K562 (cell line): ENCODE measurements around the gene BMAL1. TPM values are rescaled to one million over a fixed set of nuclear protein-coding genes. Genes with fewer than 3 reads are reported as not detected.

Experiments used
- ATAC-seq: fragments of 200-7000 bp; cut with Tn5 transposase; 3 replicates; pipeline ENCODE4 v1.9.1; 2020; ENCODE audit warnings: moderate library complexity
- BruUV-seq: library from RNA; stranded (reverse); fragments of 400-500 nt; replicated peaks from 2 replicates; lab custom pipeline; 2021; lab: Mats Ljungman, UMichigan
- CTCF ChIA-PET: fragments of 300-600 bp; formaldehyde crosslinking; extraction: SDS; loops from one replicate; lab custom pipeline; 2021; ENCODE audit warnings: low intra/inter-chr PET ratio; lab: Yijun Ruan, JAX
- POLR2A ChIA-PET: fragments of 300-600, 350-650 bp; sonication (Branson Sonifier 250); formaldehyde crosslinking; extraction: SDS; loops from one replicate; lab custom pipeline; 2021; ENCODE audit warnings: antibody characterized with exemption, inconsistent platforms; lab: Yijun Ruan, JAX
- DNase-seq, 4 experiments: peaks; one replicate each; pipeline versions ENCODE4 v3.0.0 to v3.0.0-alpha.2; 2011 to 2018; ENCODE audit warnings: low spot score in 3 of 4, mixed read lengths in 3 of 4; ENCODE audit errors: extremely low read depth in 1 of 4
- FAIRE-seq: peaks from 2 replicates; lab custom pipeline; 2011; peaks lifted over from hg19 to GRCh38; lab: Jason Lieb, UNC
- H2AFZ ChIP-seq: 2 replicates; pipeline ENCODE4 v1.6.0; 2011; ENCODE audit warnings: low read depth, low read length, control low read depth, inconsistent platforms
- H3K27ac ChIP-seq: fragments of 200-600 bp; 3 replicates; pipeline ENCODE4 v1.8.0; 2011; ENCODE audit warnings: low read depth, mild to moderate bottlenecking, control low read depth, inconsistent platforms, low read length, moderate library complexity, mixed read lengths; ENCODE audit errors: extremely low read depth
- H3K27me3 ChIP-seq, 2 experiments: fragments of 300-600 bp in 1 of 2; 2 replicates in 1 of 2; 3 replicates in 1 of 2; pipeline versions ENCODE4 v1.6.0 to v1.8.0; 2011; ENCODE audit warnings: inconsistent platforms in 2 of 2, low read length in 2 of 2, mild to moderate bottlenecking in 1 of 2, mixed read lengths in 1 of 2, moderate library complexity in 1 of 2; ENCODE audit not compliant: control insufficient read depth in 2 of 2, insufficient read depth in 2 of 2
- H3K36me3 ChIP-seq: fragments of 300-600 bp; 3 replicates; pipeline ENCODE4 v1.8.0; 2011; ENCODE audit warnings: mild to moderate bottlenecking, low read length, inconsistent platforms; ENCODE audit not compliant: control insufficient read depth, insufficient read depth
- H3K4me1 ChIP-seq, 2 experiments: fragments of 200-600 bp in 1 of 2; replicated peaks in 1 of 2; 2 replicates in 1 of 2; 3 replicates in 1 of 2; pipeline versions ENCODE4 v1.5.1 to v1.8.0; 2011; ENCODE audit warnings: inconsistent platforms in 2 of 2, low read length in 2 of 2, mild to moderate bottlenecking in 1 of 2, mixed read lengths in 1 of 2, moderate library complexity in 1 of 2; ENCODE audit not compliant: control insufficient read depth in 2 of 2, insufficient read depth in 2 of 2
- H3K4me2 ChIP-seq: 2 replicates; pipeline ENCODE4 v1.6.1; 2011; ENCODE audit warnings: low read length, control low read depth, inconsistent platforms, mixed read lengths; ENCODE audit not compliant: insufficient read depth
- H3K4me3 ChIP-seq: fragments of 200-600 bp; sonication (generic), shearing (Covaris generic); 2 replicates; pipeline ENCODE4 v1.5.1; 2016; ENCODE audit warnings: control low read depth, inconsistent platforms
- H3K79me2 ChIP-seq: fragments of 200-600 bp; 3 replicates; pipeline ENCODE4 v1.8.0; 2011; ENCODE audit warnings: low read length, inconsistent platforms; ENCODE audit not compliant: control insufficient read depth, insufficient read depth
- H3K9ac ChIP-seq, 2 experiments: 2 replicates each; pipeline versions ENCODE4 v1.6.0 to v1.6.1; 2011; ENCODE audit warnings: low read depth in 2 of 2, low read length in 2 of 2, control low read depth in 1 of 2, inconsistent platforms in 1 of 2, mild to moderate bottlenecking in 1 of 2, mixed read lengths in 1 of 2; ENCODE audit not compliant: insufficient read depth in 1 of 2
- H3K9me1 ChIP-seq: one replicate; pipeline ENCODE4 v1.6.0; 2011; ENCODE audit warnings: inconsistent platforms, mild to moderate bottlenecking, low read length, moderate library complexity; ENCODE audit not compliant: control insufficient read depth, insufficient read depth
- H3K9me3 ChIP-seq: replicated peaks from 2 replicates; pipeline ENCODE4 v1.5.1; 2011; ENCODE audit warnings: low read depth, low read length, inconsistent platforms; ENCODE audit not compliant: control insufficient read depth, insufficient read depth
- H4K20me1 ChIP-seq: replicated peaks from 2 replicates; pipeline ENCODE4 v1.6.1; 2011; ENCODE audit warnings: low read length, inconsistent platforms, mixed read lengths; ENCODE audit not compliant: control insufficient read depth, insufficient read depth
- ILF3 ChIP-seq: fragments of 450-650 bp; IDR thresholded peaks from 2 replicates; pipeline ENCODE4 v1.6.1; 2018; ENCODE audit warnings: antibody characterized with exemption, mild to moderate bottlenecking, moderate library complexity, borderline replicate concordance
- KAT8 ChIP-seq: fragments of 450-650 bp; IDR thresholded peaks from 2 replicates; pipeline ENCODE4 v1.6.1; 2016; ENCODE audit warnings: low read depth, mild to moderate bottlenecking
- KLF16 ChIP-seq: IDR thresholded peaks from 2 replicates; pipeline ENCODE4 v1.6.1; 2016; ENCODE audit warnings: antibody characterized with exemption
- MEIS2 ChIP-seq: fragments of 450-650 bp; IDR thresholded peaks from 2 replicates; pipeline ENCODE4 v1.6.1; 2014; ENCODE audit warnings: mild to moderate bottlenecking; ENCODE audit not compliant: partially characterized antibody
- ZNF3 ChIP-seq: fragments of 250-450 bp; sonication (Bioruptor Pico); IDR thresholded peaks from 2 replicates; pipeline ENCODE4 v1.5.0; 2021; ENCODE audit warnings: mild to moderate bottlenecking, moderate library complexity
- WGBS: fragments of 100-300 bp; shearing (Covaris generic); methylation state at CpG from one replicate; pipeline ENCODE4 v1.1.6; 2016; ENCODE audit warnings: low coverage, mixed read lengths; ENCODE audit not compliant: insufficient coverage; ENCODE audit errors: missing lambda C conversion rate; 5-methylcytosine and 5-hydroxymethylcytosine counted together
- in situ Hi-C: fragments of 300-500 bp; cut with MboI; formaldehyde crosslinking; loops from 4 replicates; pipeline ENCODE4 v1.15.0; 2018; ENCODE audit warnings: inconsistent platforms, mixed read lengths
- intact Hi-C: fragments of 100-400 bp; cut with micrococcal nuclease; formaldehyde crosslinking; loops from 2 replicates; pipeline ENCODE4 v1.14.2; 2022
- polyA plus RNA-seq, 8 experiments: library from polyadenylated mRNA; depleted of rRNA in 4 of 8; stranded (reverse) in 5 of 8; unstranded in 3 of 8; fragments of >200 nt; fragmentation: Nextera tagmentation in 2 of 8; fragmentation: Illumina TruSeq in 1 of 8; extraction: Ambion mirVana in 2 of 8; extraction: Trizol in 1 of 8; gene quantifications; 2 replicates each; pipeline versions ENCODE4 v1.2.1 to v1.2.3, GENCODE V29; 2011 to 2014; ENCODE audit warnings: inconsistent platforms in 1 of 8, missing spikeins in 1 of 8
- total RNA-seq, 7 experiments: library from RNA; depleted of rRNA in 6 of 7; stranded (reverse); fragments of >200 nt in 6 of 7; fragmentation: Illumina TruSeq in 2 of 7; extraction: Trizol in 2 of 7; gene quantifications; 2 replicates each; pipeline versions ENCODE4 v1.2.1 to v1.2.3, GENCODE V29; 2011 to 2021; ENCODE audit warnings: low replicate concordance in 1 of 7
- TF ChIP-seq, protein P1 (sequence below): sonication (generic); formaldehyde crosslinking; IDR thresholded peaks from 2 replicates; pipeline ENCODE4 v1.4.0; 2020; ENCODE audit warnings: mild to moderate bottlenecking, missing genetic modification reagents
- TF ChIP-seq, protein P2 (sequence below): fragments of 250-450 bp; sonication (Bioruptor Pico); IDR thresholded peaks from 2 replicates; pipeline ENCODE4 v1.5.0; 2021; ENCODE audit warnings: mild to moderate bottlenecking, moderate library complexity

BMAL1 gene
- total and polyA plus RNA-seq, 9 of the 15 experiments (the other 6 are each of a cell fraction or from before 2014, with no cell fraction given) = 0.14 to 2.4 (median 0.64) TPM

DNA sequence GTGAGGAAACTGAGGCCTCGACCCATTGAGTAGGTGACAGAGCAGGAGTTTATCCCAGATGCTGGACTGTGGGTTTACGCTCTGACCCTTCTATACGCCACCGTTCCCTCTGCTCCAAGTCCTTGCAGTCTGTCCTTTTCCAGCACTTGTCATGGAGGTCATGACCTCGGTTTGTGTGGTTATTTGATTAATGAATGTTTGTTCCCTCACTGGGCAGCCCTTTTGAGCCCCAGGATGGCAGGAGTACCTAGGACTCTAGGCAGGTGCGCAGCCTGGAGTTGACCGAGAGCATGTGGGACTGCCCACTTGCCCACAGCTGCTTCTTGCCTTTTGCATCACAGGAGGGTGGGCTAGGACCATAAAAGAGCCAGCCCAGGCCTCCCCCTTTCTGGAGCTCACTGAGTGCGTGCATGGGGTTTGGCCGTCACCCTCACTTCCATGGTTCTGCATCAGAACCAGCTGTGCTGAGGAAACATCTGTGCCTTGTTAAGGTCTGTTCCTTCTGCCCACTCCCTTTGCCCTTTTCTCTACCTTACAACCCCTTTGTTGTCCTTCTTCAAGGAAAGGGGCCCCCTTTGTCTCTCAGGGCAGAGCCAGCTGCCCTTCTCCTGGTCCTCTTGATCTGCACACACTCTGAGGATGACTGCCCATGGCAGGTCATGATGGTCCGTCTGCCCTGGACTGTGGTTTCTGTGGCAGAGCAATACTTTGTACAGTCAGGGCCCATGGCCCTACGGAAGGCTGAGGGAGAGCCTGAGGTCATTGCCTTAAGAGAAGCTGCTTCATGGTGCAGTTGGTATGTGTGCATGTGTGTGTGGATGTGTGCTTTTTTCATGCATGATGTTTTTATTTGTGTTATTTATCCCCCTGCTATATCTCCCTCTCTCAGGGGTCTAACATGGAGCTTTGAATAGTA is 38.2 kb downstream of the BMAL1 start:
- Histone ChIP-seq H3K27ac (no peak overlapping the region), H3K36me3 (no peaks in the 10 kb centered on the region), H3K9me3 (no peaks in the 10 kb centered on the region), H3K79me2 (no peaks in the 10 kb centered on the region), H3K4me1 (no peaks in the 10 kb centered on the region), H3K4me3 (no peak overlapping the region), H2AFZ (no peak overlapping the region), H3K9me1 (no peaks in the 10 kb centered on the region), H3K9ac (no peak overlapping the region), H3K4me2 (no peak overlapping the region), H3K27me3 (peaks cover 8 to 37% of the 10 kb centered on the region in 2 experiments; a peak in 4 of 5 replicates), H4K20me1 (no peaks in the 10 kb centered on the region; the same call in 1 of the 2 replicates)
- ATAC-seq (no peak), FAIRE-seq (no peak), DNase-seq (no peak)
- BruUV-seq = no TSS peak
- WGBS = 0% methylated on average over 11 of the region's 11 CpGs
- in situ Hi-C loops = no loop called here
- intact Hi-C loops = no loop called here
- TF ChIP-seq ILF3 (no peak), MEIS2 (peak; percentile 46)
- POLR2A ChIA-PET = interaction anchor here (0.7 kb wide), 1 partner anchor 54 kb away, joined by 4 read pairs; no protein-coding TSS in a partner anchor
- CTCF ChIA-PET = no interaction called here

DNA sequence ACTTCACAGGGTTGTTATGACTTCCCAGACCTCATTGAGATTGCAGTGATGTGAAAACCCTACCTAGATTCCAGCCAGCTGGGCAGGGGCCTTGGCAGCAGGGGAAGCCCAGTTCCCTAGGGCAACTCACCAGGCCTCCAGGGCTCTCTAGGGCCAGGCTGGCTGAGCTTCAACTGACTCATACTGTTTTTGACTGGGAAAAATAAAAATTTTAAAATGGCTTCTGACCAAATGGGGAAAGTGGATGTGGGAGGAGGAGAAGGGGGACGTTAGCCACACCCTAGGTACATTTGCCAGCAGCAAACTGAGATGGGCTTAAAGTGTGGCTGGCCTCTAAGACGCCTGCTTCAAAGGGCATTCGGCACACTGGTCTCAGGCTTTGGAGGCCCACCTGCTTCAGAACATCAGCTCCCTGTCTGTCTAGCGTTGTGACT is 39.0 kb downstream of the BMAL1 start:
- in situ Hi-C loops (no loop called here), intact Hi-C loops (no loop called here)
- H3K9ac ChIP-seq = no peak overlapping the region
- 0 out of 2 replicates have a peak, but pooled peaks cover 4% of the 10 kb centered on the region for H4K20me1 ChIP-seq
- no peak overlapping the region for H3K27ac ChIP-seq
- H2AFZ ChIP-seq = no peak overlapping the region
- TF ChIP-seq, protein P1, sequence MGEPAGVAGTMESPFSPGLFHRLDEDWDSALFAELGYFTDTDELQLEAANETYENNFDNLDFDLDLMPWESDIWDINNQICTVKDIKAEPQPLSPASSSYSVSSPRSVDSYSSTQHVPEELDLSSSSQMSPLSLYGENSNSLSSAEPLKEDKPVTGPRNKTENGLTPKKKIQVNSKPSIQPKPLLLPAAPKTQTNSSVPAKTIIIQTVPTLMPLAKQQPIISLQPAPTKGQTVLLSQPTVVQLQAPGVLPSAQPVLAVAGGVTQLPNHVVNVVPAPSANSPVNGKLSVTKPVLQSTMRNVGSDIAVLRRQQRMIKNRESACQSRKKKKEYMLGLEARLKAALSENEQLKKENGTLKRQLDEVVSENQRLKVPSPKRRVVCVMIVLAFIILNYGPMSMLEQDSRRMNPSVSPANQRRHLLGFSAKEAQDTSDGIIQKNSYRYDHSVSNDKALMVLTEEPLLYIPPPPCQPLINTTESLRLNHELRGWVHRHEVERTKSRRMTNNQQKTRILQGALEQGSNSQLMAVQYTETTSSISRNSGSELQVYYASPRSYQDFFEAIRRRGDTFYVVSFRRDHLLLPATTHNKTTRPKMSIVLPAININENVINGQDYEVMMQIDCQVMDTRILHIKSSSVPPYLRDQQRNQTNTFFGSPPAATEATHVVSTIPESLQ (CRISPR knock-in tag) = no peak
- TF ChIP-seq ZNF3 (CRISPR knock-in tag) (no peak), KLF16 (no peak), KAT8 (no peak)
- TF ChIP-seq, protein P2, sequence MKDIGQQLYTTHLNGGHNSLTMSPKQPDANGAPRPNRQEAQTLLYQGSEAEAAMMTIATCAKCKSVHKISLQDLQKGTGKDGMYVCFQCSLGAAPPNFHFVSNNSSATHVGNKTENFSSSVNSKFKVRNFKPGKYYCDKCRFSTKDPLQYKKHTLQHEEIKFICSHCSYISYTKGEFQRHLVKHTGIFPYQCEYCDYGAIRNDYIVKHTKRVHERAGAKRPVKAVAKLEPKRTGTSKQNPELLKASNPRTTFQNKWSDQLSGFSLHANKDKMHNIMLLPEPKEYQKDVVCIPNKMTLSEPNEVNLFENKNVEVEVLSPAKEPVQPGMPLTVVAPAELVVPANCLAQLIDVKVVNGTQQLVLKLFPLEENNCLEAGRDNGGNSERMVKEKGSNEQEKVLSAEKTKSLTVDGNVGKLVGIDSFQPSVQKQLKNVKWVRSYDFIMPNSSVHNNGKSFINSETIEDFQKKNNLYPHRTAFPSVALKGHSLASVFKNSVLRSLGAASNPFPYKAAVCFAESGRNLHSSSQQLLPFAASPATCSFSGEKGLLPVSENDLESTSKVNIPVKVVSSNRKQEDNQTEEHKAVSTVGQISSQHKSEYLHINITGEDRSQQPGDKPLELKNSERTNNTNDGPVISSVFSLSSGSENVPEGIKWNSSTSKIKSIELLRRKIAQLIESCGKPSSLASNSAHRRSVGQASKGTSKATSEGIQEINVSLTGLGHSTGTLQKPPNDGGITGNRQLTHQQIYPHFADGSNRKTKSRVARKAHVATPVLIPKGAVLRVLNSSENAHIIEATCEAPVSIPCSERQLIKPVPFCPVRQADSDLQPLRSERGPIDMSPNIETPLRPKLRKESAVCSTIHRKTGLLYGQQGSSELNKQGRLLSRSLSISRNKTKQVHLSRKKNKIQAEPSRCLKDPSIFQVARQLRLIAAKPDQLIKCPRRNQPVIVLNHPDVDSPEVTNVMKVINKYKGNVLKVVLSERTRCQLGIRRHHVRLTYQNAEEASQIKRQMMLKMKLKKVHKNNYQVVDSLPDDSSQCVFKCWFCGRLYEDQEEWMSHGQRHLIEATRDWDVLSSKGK (CRISPR knock-in tag) = no peak
- ChIA-PET CTCF (no interaction called here), POLR2A (no interaction called here)
- H3K36me3 ChIP-seq = no peaks in the 10 kb centered on the region
- H3K4me2 ChIP-seq = no peak overlapping the region
- H3K9me3 ChIP-seq = no peaks in the 10 kb centered on the region
- no peaks in the 10 kb centered on the region for H3K4me1 ChIP-seq
- DNase-seq (no peak), ATAC-seq (no peak), FAIRE-seq (no peak)
- peaks cover 4 to 29% of the 10 kb centered on the region in 2 experiments; a peak in 3 of 5 replicates for H3K27me3 ChIP-seq
- H3K9me1 ChIP-seq = no peaks in the 10 kb centered on the region
- no peak overlapping the region for H3K4me3 ChIP-seq
- no peaks in the 10 kb centered on the region for H3K79me2 ChIP-seq
- 0% methylated on average over 4 of the region's 4 CpGs for WGBS
- no TSS peak for BruUV-seq
